Suprapubic skin (tissue), 4 donors: ENCODE data around the gene UQCR11. TPM values are rescaled to one million over a fixed set of nuclear protein-coding genes. Genes with fewer than 3 reads are reported as not detected.

Experiments used
- DNase-seq, 2 donors: peaks; one replicate each; pipeline ENCODE4 v3.0.0-alpha.2; 2019; ENCODE audit warnings: low spot score in 2 of 2
- H3K27ac ChIP-seq: fragments of 200-600 bp; sonication (generic); one replicate; pipeline ENCODE4 v1.5.1; 2019
- H3K27me3 ChIP-seq: fragments of 200-600 bp; sonication (generic); one replicate; pipeline ENCODE4 v1.5.1; 2019
- H3K36me3 ChIP-seq: fragments of 200-600 bp; sonication (generic); one replicate; pipeline ENCODE4 v1.5.1; 2019
- H3K4me1 ChIP-seq: fragments of 200-600 bp; sonication (generic); one replicate; pipeline ENCODE4 v1.5.1; 2019
- H3K4me3 ChIP-seq: fragments of 200-600 bp; sonication (generic); one replicate; pipeline ENCODE4 v1.5.1; 2019; ENCODE audit warnings: mild to moderate bottlenecking
- H3K9me3 ChIP-seq: fragments of 200-600 bp; sonication (generic); one replicate; pipeline ENCODE4 v1.5.1; 2019
- EP300 ChIP-seq: sonication (generic); formaldehyde crosslinking; IDR thresholded peaks from one replicate; pipeline ENCODE4 v1.6.1; 2017; ENCODE audit warnings: antibody characterized with exemption
- POLR2A ChIP-seq, 2 donors: fragments of 450-650 bp; IDR thresholded peaks; one replicate each; pipeline ENCODE4 v1.6.1; 2017; ENCODE audit warnings: antibody characterized with exemption in 2 of 2, mild to moderate bottlenecking in 2 of 2, moderate library complexity in 2 of 2
- POLR2AphosphoS5 ChIP-seq, 3 donors: sonication (generic); formaldehyde crosslinking; IDR thresholded peaks; one replicate each; pipeline ENCODE4 v1.6.1; 2017; ENCODE audit warnings: antibody characterized with exemption in 3 of 3
- WGBS: methylation state at CpG from one replicate; pipeline ENCODE4 v1.1.5; 2018; 5-methylcytosine and 5-hydroxymethylcytosine counted together
- total RNA-seq, 4 donors: library from RNA; depleted of rRNA; stranded (reverse); fragments of >200 nt; gene quantifications; one replicate each; pipeline ENCODE4 v1.1.0, GENCODE V29; 2016
- TF ChIP-seq, protein P1 (sequence below), 2 donors: fragments of 200-600 bp in 1 of 2; fragments of 450-650 bp in 1 of 2; sonication (generic) in 1 of 2; IDR thresholded peaks; one replicate each; pipeline ENCODE4 v1.5.1; 2016 to 2019; ENCODE audit warnings: antibody characterized with exemption in 2 of 2, mild to moderate bottlenecking in 1 of 2, moderate library complexity in 1 of 2

The UQCR11 gene
- total RNA-seq, 4 donors from 2014 or later = 33.4 to 73.1 (median 59.4) TPM

- Histone ChIP-seq H3K27me3 (peaks cover 3% of the 10 kb centered on the region), H3K36me3 (no peaks in the 10 kb centered on the region), H3K9me3 (no peaks in the 10 kb centered on the region), H3K27ac (no peak overlapping the region), H3K4me1 (peaks cover 5% of the 10 kb centered on the region), H3K4me3 (no peak overlapping the region)
- DNase-seq = no peak
- WGBS = 80% methylated on average over 4 of the region's 4 CpGs
- no peak for TF ChIP-seq POLR2A (IDR thresholded peaks at IDR 0.05)
- TF ChIP-seq POLR2AphosphoS5 (IDR thresholded peaks at IDR 0.05) = no peak
- TF ChIP-seq EP300 = no peak
- TF ChIP-seq, protein P1, sequence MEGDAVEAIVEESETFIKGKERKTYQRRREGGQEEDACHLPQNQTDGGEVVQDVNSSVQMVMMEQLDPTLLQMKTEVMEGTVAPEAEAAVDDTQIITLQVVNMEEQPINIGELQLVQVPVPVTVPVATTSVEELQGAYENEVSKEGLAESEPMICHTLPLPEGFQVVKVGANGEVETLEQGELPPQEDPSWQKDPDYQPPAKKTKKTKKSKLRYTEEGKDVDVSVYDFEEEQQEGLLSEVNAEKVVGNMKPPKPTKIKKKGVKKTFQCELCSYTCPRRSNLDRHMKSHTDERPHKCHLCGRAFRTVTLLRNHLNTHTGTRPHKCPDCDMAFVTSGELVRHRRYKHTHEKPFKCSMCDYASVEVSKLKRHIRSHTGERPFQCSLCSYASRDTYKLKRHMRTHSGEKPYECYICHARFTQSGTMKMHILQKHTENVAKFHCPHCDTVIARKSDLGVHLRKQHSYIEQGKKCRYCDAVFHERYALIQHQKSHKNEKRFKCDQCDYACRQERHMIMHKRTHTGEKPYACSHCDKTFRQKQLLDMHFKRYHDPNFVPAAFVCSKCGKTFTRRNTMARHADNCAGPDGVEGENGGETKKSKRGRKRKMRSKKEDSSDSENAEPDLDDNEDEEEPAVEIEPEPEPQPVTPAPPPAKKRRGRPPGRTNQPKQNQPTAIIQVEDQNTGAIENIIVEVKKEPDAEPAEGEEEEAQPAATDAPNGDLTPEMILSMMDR (IDR thresholded peaks at IDR 0.05) = no peak
Measured at GRCh38 chr19:1549332-1549945, 55.8 kb downstream of the UQCR11 start.

Other genes with a start within 250 kb of the UQCR11 start
- gene NDUFS7, start 221.6 kb downstream of the UQCR11 start, total RNA-seq = 100 to 1,000 TPM in 2 of 4 donors, 10 to 100 TPM in 2; 66.8 to 154 (median 97.5) TPM
- gene GAMT, start 203.9 kb downstream of the UQCR11 start, total RNA-seq = 10 to 100 TPM; 27.8 to 40.3 (median 34.0) TPM
- 10 to 100 TPM; 41.5 to 75.4 (median 49.2) TPM for gene DAZAP1, start 197.9 kb downstream of the UQCR11 start, total RNA-seq
- gene RPS15, start 167.1 kb downstream of the UQCR11 start, total RNA-seq = 1,000 to 10,000 TPM; 1,802 to 3,909 (median 2,793) TPM
- gene APC2, start 155.3 kb downstream of the UQCR11 start, total RNA-seq = under 1 TPM in 3 of 4 donors, not detected in 1; 0.08 to 0.30 (median 0.26) TPM
- 10 to 100 TPM; 25.1 to 41.2 (median 36.4) TPM for gene C19orf25, start 126.2 kb downstream of the UQCR11 start, total RNA-seq
- gene PCSK4, start 115.1 kb downstream of the UQCR11 start, total RNA-seq = 1 to 10 TPM; 1.4 to 6.6 (median 3.8) TPM
- gene REEP6, start 114.3 kb downstream of the UQCR11 start, total RNA-seq = 10 to 100 TPM in 1 of 4 donors, 1 to 10 TPM in 3; 3.2 to 11.8 (median 8.1) TPM
- gene ADAMTSL5, start 92.4 kb downstream of the UQCR11 start, total RNA-seq = 1 to 10 TPM in 3 of 4 donors, under 1 TPM in 1; 0.83 to 4.1 (median 2.4) TPM
- gene PLK5, start 81.4 kb downstream of the UQCR11 start, total RNA-seq = 1 to 10 TPM in 1 of 4 donors, under 1 TPM in 1, not detected in 2; 0.23 to 1.2 TPM
- 10 to 100 TPM; 20.1 to 36.4 (median 26.9) TPM for gene MEX3D, start 37.1 kb downstream of the UQCR11 start, total RNA-seq
- 10 to 100 TPM; 53.2 to 87.9 (median 69.0) TPM for gene MBD3, start 12.6 kb downstream of the UQCR11 start, total RNA-seq
- 10 to 100 TPM; 57.2 to 80.9 (median 68.7) TPM for gene TCF3, start 47.2 kb upstream of the UQCR11 start, total RNA-seq
- not detected for gene ONECUT3, start 148.0 kb upstream of the UQCR11 start, total RNA-seq
- 1 to 10 TPM; 1.5 to 3.8 (median 1.8) TPM for gene ATP8B3, start 206.8 kb upstream of the UQCR11 start, total RNA-seq
- gene REXO1, start 243.0 kb upstream of the UQCR11 start, total RNA-seq = 10 to 100 TPM; 31.8 to 63.1 (median 38.3) TPM